RCC 7860 (cell line): Measurements from ENCODE around the gene PRDX4.
"Not testable (repeated sequence)": the region's sequence is repeated elsewhere in the genome, so short reads cannot be mapped to it uniquely, and the experiment has no call there.

Experiments used
- DNase-seq: peaks from one replicate; pipeline ENCODE4 v3.0.0-alpha.2; 2015; ENCODE audit warnings: low spot score
- FAIRE-seq: peaks from 2 replicates; lab custom pipeline; 2012; peaks lifted over from hg19 to GRCh38; lab: Jason Lieb, UNC

Gene PRDX4

DNA sequence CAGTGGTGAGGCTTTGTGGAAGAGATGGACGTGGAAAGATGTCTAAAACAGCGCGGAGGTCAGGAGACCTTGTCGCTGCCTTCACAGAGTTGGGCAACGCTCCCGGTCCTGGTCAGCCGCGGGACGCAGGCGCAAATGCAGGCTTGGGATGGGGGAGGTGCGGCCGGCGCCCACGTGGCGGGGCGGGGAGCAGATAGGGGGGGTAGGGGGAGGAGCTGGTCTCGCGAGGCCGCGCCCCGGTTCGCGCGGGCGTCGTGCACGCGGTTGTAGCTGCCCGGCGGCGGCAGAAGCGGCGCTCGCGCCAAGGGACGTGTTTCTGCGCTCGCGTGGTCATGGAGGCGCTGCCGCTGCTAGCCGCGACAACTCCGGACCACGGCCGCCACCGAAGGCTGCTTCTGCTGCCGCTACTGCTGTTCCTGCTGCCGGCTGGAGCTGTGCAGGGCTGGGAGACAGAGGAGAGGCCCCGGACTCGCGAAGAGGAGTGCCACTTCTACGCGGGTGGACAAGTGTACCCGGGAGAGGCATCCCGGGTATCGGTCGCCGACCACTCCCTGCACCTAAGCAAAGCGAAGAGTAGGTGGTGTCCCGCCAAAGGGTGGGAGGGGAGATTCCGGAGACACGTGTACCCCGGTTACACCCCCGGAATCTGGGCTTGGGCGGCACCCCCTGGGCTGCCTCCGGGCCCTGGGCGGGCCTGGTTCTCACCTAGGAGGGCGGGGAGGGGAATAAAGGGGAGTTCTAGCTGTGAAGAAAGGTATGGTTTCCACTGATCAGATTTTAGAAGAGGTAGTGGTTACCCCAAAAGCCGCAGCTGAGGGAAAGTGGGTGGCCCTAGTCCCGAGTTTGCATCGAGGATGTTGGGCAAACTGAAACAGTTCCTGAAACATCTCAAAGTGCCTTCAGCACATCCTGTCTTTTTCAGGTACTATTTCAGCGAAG, at the start of gene PRDX4:
PRDX4 (plus strand) TSS at position 255 of the 939 bp plus-strand sequence; CDS start at position 333, 78 bp downstream.
- peak; percentile 66 for DNase-seq
- FAIRE-seq = no peak

DNA sequence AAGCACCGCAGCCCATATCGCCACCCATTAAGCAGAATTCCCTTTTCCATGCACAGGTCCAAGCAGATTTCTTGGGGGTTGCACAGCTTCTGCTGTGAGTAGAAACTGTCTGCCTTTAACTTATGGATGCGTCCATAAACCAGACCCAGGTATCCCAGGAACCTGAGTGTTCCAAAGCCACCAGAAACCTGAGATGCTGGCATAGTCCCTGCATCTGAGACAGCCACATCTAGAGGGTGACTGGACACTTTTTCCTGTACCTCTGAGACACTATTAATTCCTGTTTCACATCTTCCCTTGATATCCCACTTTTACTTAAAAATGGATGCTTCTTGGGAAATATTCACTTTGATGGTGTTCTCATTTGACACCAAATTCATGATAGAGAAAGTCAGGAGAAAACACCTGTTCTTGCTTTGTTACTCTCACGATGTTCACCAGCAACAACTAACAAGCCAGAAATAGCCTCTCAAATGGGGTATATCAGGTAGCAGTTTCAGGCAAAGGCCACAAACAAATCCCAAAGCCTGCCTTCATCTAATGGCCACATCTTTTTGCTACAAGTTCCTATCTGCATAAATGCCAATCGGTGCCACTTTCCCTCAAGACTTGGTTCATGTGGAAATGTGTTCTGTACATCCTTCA, 45.5 kb upstream of the PRDX4 start:
- DNase-seq (no peak), FAIRE-seq (no peak)

DNA sequence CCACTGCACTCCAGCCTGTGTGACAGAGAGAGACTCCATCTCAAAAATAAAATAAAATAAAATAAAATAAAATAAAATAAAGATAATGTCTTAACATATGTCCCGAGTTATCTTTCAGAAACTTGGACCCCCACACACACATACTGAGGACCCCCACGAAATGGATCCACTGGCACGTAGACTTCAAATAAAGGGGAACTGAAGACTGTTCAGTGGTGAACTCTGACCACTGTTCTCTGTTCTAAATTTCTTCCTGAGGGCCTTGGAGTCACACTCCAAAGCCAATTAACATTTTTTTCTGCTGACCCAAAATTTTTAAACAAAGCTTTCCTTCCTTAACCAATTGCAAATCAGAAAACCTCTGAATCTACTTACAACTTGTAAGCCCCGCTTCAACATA, 43.5 kb upstream of the PRDX4 start:
- no peak for FAIRE-seq

DNA sequence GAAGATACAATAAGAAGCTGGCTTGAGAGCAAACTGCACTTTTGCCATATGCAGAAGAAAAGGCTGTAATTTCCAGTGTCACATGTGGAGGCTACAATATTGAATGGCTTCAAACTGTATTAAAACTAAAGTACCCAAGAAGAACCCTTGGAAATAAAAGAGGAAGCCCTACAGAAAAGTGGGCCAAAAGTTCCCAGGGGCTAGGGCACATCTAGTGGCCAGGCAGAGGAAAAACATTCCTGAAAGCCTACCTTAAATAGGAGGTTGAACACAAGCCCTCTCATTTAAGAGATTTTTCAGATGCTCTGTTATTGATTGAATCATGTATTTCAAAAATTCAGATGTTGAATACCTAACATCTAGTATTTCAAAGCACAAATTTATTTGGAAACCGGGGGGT, 40.6 kb upstream of the PRDX4 start:
- FAIRE-seq (no peak), DNase-seq (no peak)

More for the DNA sequence above, 43.5 kb upstream of the PRDX4 start:
- no peak for DNase-seq

- no peak for FAIRE-seq
Measured at GRCh38 chrX:23628131-23628530, 39.2 kb upstream of the PRDX4 start.

DNA sequence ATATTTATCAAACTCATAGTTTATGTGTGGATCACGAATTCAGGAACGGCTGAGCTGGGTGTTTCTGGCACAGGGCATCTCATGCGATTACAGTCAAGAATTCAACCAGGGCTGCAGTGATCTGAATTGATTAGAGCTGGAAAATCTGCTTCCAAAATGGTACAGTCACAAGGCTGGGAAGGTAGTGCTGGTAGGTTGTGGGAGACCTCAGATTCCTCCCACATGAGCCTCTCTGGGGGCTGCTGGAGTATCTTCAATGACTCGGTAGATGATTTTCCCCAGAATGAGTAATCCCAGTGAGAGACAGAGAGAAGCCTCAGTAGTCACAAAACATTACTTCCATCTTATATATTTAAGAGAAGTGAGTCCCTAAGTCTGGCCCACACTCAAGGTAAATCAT, 36.2 kb upstream of the PRDX4 start:
- DNase-seq (no peak), FAIRE-seq (no peak)

More at GRCh38 chrX:23628131-23628530, 39.2 kb upstream of the PRDX4 start:
- DNase-seq = no peak

- DNase-seq = no peak
- no peak for FAIRE-seq
Measured at GRCh38 chrX:23633834-23634580, 33.3 kb upstream of the PRDX4 start.

GRCh38 chrX:23637187-23637586, 30.1 kb upstream of the PRDX4 start:
- DNase-seq (no peak), FAIRE-seq (no peak)

DNA sequence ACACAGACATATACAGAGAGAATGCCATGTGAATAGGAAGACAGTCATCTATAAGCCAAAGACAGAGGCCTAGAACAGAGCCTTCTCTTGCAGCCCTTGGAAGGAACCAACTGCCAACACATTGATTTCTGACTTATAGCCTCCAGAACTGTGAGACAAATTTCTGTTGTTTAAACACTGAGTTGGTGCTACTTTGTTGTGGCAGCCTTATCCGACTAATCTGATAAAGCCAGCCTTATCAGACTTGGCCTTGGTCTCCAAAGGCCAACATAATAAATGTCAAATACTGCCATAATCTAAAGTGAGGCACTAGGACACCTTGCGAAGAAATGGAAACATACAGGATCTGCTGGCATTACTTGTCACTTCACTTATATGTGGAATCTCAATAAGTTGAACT, 24.3 kb upstream of the PRDX4 start:
- DNase-seq (no peak), FAIRE-seq (no peak)

GRCh38 chrX:23644744-23645143, 22.5 kb upstream of the PRDX4 start:
- FAIRE-seq (no peak), DNase-seq (no peak)

GRCh38 chrX:23656091-23656490, 11.2 kb upstream of the PRDX4 start:
- DNase-seq (no peak), FAIRE-seq (no peak)

DNA sequence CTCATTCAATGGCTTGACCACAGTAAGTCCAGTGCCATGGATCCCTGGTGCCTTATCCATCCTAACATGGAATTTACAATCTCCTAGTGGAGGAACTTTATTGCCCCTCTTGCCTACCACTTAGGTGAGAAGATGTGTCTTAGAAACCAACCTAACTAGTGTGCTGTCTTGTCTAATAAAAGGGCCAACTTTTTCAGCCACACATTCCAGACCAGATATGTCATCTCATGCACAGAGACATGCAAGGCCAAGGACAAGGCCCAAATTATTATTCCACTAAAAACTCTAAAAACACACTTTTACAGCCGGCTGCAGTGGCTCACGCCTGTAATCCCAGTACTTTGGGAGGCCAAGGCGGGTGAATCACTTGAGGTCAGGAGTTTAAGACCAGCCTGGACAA, 10.6 kb upstream of the PRDX4 start:
- DNase-seq (no peak), FAIRE-seq (no peak)

- DNase-seq (no peak), FAIRE-seq (no peak)
Measured at GRCh38 chrX:23659339-23659738, 8.0 kb upstream of the PRDX4 start.

DNA sequence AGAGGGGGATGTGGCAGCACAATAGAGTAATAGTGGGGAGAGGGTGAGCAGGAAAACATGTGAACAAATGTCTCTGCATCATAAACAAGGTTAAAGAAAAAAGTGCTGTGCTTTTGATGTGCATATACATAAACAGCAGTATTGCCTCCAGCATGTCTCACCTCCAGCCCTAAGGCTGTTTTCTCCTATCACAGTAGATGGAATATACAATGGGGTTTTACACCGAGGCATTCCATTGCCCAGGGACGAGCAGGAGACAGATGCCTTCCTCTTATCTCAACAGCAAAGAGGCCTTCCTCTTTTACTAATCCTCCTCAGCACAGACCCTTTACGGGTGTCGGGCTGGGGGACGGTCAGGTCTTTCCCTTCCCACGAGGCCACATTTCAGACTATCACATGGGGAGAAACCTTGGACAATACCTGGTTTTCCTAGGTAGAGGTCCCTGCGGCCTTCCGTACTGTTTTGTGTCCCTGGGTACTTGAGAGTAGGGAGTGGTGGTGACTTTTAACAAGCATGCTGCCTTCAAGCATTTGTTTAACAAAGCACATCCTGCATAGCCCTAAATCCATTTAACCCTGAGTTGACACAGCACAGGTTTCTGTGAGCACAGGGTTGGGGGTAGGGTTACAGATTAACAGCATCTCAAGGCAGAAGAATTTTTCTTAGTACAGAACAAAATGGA, 7.1 kb upstream of the PRDX4 start:
- DNase-seq, FAIRE-seq: not testable (repeated sequence)

DNA sequence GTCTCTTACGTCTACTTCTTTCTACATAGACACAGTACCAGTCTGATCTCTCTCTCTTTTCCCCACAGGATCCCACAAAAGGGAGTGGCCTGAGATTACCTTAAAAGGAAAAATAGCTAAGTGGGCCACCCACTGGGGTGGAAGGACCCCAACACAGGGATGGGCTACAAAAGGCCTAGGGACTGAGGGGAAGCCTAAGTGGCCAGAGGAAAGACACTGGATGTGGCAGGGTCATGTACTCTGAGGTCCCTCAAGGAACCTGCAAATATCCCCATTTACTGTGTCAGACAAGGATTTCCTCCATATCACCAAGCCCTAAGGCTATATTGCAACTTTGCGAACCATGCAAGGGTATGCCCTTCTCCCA, 6.5 kb upstream of the PRDX4 start:
- DNase-seq (no peak), FAIRE-seq (no peak)

DNA sequence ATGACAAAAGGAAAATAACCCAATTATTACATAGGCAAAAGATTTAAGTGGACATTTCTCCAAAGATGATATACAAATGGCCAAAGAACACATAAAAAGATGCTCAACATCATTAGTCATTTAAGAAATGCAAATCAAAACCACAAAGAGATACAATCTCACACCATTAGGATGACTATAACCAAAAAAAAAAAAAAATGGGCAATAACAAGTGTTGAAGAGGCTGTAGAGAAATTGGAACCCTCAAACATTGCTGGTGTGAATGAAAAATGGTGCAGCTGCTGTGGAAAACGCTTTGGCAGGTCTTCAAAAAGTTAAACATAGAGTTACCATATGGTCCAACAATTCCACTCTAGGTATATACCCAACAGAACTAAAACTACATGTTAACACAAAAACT, 5.6 kb upstream of the PRDX4 start:
- no peak for FAIRE-seq

GRCh38 chrX:23662187-23662586, 5.1 kb upstream of the PRDX4 start:
- no peak for DNase-seq
- FAIRE-seq = no peak

More for the DNA sequence above, 5.6 kb upstream of the PRDX4 start:
- DNase-seq = no peak

DNA sequence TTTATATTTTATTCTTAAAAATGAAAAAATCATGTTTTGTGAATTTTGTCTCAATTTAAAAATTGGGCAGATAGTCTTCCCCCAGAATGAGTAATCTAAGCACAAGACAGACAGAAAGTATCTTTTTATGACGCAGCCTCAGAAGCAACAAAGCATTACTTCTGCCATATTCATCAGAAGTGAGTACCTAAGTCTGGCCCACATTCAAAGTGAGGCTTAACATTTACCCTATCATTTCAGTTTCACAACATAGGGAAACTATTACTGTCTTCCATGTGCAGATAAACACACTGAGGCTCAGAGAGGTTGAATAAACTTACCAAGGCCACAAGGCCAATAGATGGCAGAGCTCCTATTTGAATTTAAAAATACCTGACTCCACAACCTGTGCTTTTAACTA, 4.4 kb upstream of the PRDX4 start:
- DNase-seq = no peak
- FAIRE-seq = no peak

- DNase-seq = no peak
- FAIRE-seq = no peak
Measured at GRCh38 chrX:23664496-23664895, 2.8 kb upstream of the PRDX4 start.

GRCh38 chrX:23666282-23666681, 1.0 kb upstream of the PRDX4 start:
- FAIRE-seq (no peak), DNase-seq (no peak)

DNA sequence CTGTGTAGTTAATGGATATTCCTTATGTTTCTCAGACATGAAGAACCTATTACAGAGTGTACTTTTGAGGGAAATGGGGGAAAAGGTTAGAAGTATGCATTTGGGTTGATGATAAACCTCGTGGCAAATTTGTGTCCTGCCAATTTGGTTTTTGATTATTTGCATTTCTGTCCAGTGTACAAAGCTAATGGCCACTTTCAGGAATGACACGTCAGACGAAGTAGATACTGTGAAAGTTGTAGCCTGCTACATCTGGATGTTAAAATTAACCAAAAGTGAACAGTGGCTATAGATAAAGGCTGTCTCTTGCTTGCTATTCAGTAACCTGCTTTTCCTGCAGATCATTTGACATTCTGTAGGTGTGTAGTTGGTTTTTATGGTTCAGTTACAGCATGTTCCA, 1.0 kb downstream of the PRDX4 start:
- no peak for DNase-seq
- peak; percentile 15 for FAIRE-seq
